ENCODE measurements around the gene SLC9A3. TPM values are rescaled to one million over a fixed set of nuclear protein-coding genes. Genes with fewer than 3 reads are reported as not detected.

Gene SLC9A3
- total RNA-seq, 1 donor from 2014 or later = 1.1 TPM

GRCh38 chr5:500491-500890, 23.8 kb downstream of the SLC9A3 start:
- intact Hi-C loops (cut with DNase I) = no loop called here
- no peak overlapping the region for H3K4me3 ChIP-seq
- no peaks in the 10 kb centered on the region for H3K36me3 ChIP-seq
- H3K4me1 ChIP-seq = no peaks in the 10 kb centered on the region
- H3K9me3 ChIP-seq = no peaks in the 10 kb centered on the region
- ATAC-seq (no peak), DNase-seq (no peak)
- H3K27me3 ChIP-seq (ENCODE audit: low read depth) = peaks cover 50% of the 10 kb centered on the region
- H3K27ac ChIP-seq = no peak overlapping the region
- TF ChIP-seq CTCF (IDR thresholded peaks at IDR 0.05) = no peak

- no peaks in the 10 kb centered on the region for H3K9me3 ChIP-seq
- H3K27ac ChIP-seq = no peak overlapping the region
- ATAC-seq (no peak), DNase-seq (no peak)
- peaks cover 51% of the 10 kb centered on the region for H3K27me3 ChIP-seq (ENCODE audit: low read depth)
- TF ChIP-seq CTCF (IDR thresholded peaks at IDR 0.05) = no peak
- intact Hi-C loops (cut with DNase I) = no loop called here
- no peaks in the 10 kb centered on the region for H3K4me1 ChIP-seq
- no peak overlapping the region for H3K4me3 ChIP-seq
- no peaks in the 10 kb centered on the region for H3K36me3 ChIP-seq
Observed at GRCh38 chr5:499233-500209, 24.7 kb downstream of the SLC9A3 start.

GRCh38 chr5:497871-498509, 26.3 kb downstream of the SLC9A3 start:
- TF ChIP-seq CTCF (IDR thresholded peaks at IDR 0.05) = no peak
- no peak for DNase-seq
- Histone ChIP-seq H3K9me3 (no peaks in the 10 kb centered on the region), H3K27me3 (ENCODE audit: low read depth) (peaks cover 52% of the 10 kb centered on the region), H3K4me3 (no peak overlapping the region), H3K4me1 (peaks cover 4% of the 10 kb centered on the region), H3K27ac (no peak overlapping the region), H3K36me3 (no peaks in the 10 kb centered on the region)
- ATAC-seq = no peak
- intact Hi-C loops (cut with DNase I) = no loop called here

- Histone ChIP-seq H3K27me3 (ENCODE audit: low read depth) (peaks cover 57% of the 10 kb centered on the region), H3K9me3 (no peaks in the 10 kb centered on the region), H3K4me1 (peaks cover 4% of the 10 kb centered on the region), H3K27ac (no peak overlapping the region), H3K4me3 (no peak overlapping the region), H3K36me3 (no peaks in the 10 kb centered on the region)
- intact Hi-C loops (cut with DNase I) = no loop called here
- no peak for TF ChIP-seq CTCF (IDR thresholded peaks at IDR 0.05)
- no peak for DNase-seq
- no peak for ATAC-seq
Observed at GRCh38 chr5:497090-497700, 27.1 kb downstream of the SLC9A3 start.

- H3K9me3 ChIP-seq = no peaks in the 10 kb centered on the region
- no peaks in the 10 kb centered on the region for H3K36me3 ChIP-seq
- peaks cover 47% of the 10 kb centered on the region for H3K27me3 ChIP-seq (ENCODE audit: low read depth)
- H3K4me1 ChIP-seq = peaks cover 4% of the 10 kb centered on the region
- DNase-seq (no peak), ATAC-seq (no peak)
- no peak for TF ChIP-seq CTCF (IDR thresholded peaks at IDR 0.05)
- no peak overlapping the region for H3K27ac ChIP-seq
- intact Hi-C loops (cut with DNase I) = no loop called here
- H3K4me3 ChIP-seq = no peak overlapping the region
Observed at GRCh38 chr5:496028-496427, 28.2 kb downstream of the SLC9A3 start.

Measured in lower lobe of right lung (tissue), 2 donors.